Stimulated activated CD8-positive, alpha-beta memory T cell treated with anti-CD3 and anti-CD28 coated beads, Interleukin-2, amount 100 ng/mL, for 1 hour (primary cell): ENCODE measurements around the gene BRPF3.
"Not testable (repeated sequence)": the region's sequence is repeated elsewhere in the genome, so short reads cannot be mapped to it uniquely, and the experiment has no call there.

ENCODE experiments used
- DNase-seq, 2 donors: peaks; one replicate each; pipeline ENCODE4 v3.0.0-alpha.2; 2020; ENCODE audit warnings: low read depth in 2 of 2

The BRPF3 gene

DNA sequence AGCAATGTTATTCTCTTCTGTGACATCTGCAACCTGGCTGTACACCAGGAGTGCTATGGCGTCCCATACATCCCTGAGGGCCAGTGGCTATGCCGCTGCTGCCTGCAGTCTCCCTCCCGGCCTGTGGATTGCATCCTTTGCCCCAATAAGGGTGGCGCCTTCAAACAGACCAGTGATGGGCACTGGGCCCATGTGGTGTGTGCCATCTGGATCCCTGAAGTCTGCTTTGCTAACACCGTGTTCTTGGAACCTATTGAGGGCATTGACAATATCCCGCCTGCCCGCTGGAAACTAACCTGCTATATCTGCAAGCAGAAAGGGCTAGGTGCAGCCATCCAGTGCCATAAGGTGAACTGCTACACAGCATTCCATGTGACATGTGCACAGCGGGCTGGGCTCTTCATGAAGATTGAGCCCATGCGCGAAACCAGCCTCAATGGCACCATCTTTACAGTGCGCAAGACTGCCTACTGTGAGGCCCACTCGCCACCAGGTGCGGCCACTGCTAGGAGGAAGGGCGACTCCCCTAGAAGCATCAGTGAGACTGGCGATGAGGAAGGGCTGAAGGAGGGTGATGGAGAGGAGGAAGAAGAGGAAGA, 4.6 kb downstream of the BRPF3 start:
- DNase-seq: no peak

- DNase-seq: no peak
Observed at GRCh38 chr6:36201612-36202011, 5.1 kb downstream of the BRPF3 start.

- no peak for DNase-seq
Observed at GRCh38 chr6:36202101-36202500, 5.6 kb downstream of the BRPF3 start.

DNA sequence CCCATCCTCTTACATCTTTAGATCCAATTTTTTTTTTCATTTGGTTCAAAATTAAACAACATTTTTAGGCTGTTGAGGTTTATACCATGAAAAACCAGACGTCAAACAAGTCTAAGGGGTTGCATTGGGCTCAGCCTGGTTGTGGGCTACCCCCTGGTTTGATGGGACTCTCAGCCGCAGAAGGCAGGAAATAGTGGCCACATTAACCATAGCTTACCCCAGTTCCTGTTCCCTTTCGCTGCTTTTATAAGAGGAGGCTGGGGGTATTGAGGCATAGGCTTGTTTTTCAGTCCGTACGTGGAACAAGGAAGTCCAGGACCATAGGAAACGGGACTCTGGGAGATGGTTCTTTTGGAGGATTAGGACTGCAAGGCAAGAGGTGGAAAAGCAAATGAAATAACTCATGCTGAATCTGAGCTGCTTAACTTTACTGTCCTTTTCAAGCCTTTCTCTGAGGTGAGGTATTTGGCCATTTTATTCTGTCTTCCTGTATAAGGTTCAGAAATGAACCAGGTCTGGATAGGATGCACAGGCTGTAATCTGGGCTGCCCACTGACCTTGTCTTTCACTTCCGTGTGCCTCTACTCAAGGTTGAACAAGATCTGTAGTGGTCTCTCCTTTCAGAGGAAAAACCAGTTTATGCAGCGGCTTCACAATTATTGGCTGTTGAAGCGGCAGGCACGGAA, 7.7 kb downstream of the BRPF3 start:
- peak; percentile 24 to 37 for DNase-seq

DNA sequence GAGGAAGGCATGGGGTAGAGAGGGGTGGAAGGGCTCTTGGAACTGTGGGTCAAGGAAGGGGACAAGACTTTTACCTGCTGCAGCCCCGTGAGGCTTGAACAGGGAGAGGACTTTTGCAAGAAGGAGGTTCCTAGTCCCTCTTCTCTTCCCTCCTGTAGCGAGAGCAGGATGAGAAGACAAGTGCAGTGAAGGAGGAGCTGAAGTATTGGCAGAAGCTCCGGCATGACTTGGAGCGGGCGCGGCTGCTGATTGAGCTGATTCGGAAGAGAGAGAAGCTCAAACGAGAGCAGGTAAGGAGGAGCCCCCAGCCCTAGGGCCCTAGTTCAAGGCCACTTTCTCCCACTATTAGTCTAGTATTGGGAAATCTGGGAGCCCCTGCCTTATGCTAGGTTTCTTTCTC, 10.6 kb downstream of the BRPF3 start:
- no peak for DNase-seq

GRCh38 chr6:36209606-36210005, 13.1 kb downstream of the BRPF3 start:
- no peak for DNase-seq

DNA sequence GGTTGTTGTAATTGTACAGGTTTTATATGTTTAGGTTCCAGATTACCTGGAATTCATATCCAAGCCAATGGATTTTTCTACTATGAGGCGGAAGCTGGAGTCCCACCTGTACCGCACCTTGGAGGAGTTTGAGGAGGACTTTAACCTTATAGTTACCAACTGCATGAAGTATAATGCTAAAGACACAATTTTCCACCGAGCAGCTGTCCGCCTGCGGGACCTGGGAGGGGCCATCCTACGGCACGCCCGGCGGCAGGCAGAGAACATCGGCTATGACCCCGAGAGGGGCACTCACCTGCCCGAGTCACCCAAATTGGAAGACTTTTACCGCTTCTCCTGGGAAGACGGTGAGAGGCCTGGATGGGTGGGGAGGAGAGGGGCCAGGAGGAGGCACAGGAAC, 13.6 kb downstream of the BRPF3 start:
- no peak for DNase-seq

- DNase-seq: no peak
Observed at GRCh38 chr6:36210886-36211595, 14.5 kb downstream of the BRPF3 start.

- no peak for DNase-seq
Observed at GRCh38 chr6:36216559-36216958, 20.0 kb downstream of the BRPF3 start.

DNA sequence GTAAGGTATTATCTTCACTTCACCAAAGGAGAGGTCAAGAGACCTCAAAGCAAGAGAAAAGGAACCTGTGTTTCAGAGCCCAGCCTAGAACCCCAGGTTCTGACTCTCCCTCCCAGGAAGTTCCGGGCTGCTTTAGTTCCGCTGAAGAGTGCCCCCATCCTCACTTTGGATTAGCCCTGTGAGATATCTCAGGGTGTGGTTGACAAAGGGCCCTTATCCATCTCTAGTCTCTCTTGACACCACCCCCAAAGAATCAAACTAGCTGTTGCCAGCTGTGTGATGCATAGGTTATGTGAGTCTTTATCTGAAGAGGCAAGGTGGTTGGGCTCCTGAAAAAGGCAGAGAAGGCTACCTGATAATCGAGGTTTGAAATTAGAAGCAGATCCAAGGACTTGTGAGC, 20.6 kb downstream of the BRPF3 start:
- no peak for DNase-seq

GRCh38 chr6:36217946-36218345, 21.4 kb downstream of the BRPF3 start:
- DNase-seq: no peak

GRCh38 chr6:36218516-36218915, 22.0 kb downstream of the BRPF3 start:
- not testable (repeated sequence) for DNase-seq

DNA sequence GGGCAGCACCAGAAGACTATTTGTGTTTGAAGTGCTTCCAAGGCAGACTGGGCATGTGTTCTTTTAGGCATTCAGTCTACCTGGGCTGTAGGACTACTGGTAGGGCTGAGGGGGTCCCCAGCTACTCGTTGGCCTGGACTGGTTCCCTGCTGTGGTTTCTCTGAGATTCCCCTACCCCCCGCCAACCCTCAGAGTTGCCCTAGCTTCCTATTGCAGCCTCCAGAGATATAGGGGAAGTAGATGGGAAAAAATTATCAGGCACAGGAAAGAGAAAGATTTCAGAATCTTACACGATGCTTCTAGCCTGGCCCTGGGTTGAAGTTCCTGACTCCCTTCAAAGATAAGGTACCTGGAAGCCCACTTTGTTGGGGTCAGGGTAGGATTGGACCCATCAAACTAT, 22.5 kb downstream of the BRPF3 start:
- no peak for DNase-seq

DNA sequence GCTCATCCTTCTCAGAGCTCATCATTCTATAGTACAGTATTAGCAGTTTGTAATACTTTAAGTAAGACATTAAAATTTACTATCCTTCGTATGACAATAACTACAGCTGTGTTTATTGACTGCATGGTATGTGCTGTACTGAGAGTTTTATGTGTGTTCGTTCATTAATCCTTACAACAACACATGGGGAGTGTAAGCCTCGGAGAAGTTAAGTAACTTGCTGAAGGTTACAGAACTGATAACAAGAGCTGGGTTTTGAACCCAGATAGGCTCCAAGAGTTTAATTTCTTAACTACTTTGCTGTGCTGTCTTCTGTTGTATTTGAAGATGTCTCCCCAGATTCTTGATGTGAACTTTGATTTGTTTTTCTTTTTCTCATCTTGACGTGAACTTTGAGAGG, 23.7 kb downstream of the BRPF3 start:
- no peak for DNase-seq

GRCh38 chr6:36221674-36222073, 25.1 kb downstream of the BRPF3 start:
- DNase-seq: no peak

DNA sequence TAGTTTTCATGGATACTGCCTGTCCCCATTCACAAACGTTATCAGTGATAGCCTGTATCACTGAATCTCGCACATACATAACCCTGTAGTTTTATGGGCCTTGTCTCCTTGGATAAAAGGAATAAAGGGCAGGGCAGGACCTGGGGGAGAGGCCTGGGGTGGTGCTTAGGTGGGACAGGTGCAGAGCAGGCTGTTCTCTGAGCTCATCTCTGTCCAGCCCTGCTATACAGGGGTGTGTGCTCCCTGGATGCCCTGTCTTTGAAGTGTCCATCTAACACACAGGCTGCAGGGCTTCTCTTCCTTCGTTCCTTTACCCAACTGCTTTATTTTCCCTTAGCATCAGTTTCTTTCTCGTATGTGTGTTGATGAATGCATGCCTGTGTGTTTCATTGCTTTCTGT, 26.4 kb downstream of the BRPF3 start:
- no peak for DNase-seq

- DNase-seq: no peak
Observed at GRCh38 chr6:36223706-36224105, 27.2 kb downstream of the BRPF3 start.

DNA sequence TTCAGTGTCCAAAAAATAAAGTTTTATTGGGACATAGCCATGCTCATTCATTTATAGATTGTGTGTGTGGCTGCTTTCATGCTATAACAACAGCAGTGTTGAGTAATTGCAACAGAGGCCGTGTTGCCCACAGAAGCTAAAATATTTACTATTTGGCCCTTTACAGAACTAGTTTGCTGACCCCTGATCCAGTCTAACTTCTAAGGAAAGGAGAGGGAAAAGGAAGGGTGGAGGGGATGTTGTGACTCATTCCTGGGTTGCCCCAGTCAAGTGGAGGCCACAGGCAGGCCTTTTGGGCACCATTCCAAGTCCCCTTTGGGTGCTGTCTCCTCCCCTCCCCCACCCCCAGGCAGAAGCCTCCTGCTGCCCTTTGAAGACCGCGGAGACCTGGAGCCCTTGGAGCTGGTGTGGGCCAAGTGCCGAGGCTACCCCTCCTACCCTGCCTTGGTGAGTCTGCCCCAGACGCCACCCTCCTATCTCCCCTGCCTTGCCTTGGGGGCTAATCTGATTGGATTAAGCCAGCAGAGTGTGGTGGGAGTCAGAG, 28.4 kb downstream of the BRPF3 start:
- DNase-seq: no peak

GRCh38 chr6:36226438-36227047, 30.0 kb downstream of the BRPF3 start:
- no peak for DNase-seq

GRCh38 chr6:36227379-36228228, 31.1 kb downstream of the BRPF3 start:
- no peak for DNase-seq

DNA sequence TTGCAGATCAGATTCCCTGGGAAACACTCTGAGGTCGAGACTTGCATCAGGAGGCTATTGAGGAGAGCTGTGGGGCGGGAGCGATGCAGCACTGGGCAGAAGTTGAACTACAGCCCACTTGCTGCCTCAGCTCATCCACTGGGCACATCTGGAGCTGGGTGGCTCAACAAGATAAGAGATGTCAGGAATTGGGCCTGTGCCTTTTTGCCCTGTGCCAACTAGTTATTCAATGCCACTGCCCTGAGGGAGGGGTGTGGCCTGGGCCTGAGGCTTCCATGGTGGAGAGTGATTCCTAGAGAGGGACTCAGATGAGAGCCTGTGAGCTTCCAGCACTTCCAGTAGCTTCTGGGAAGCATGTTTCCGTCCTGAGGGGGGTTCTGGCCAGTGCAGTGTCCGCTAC, 32.7 kb downstream of the BRPF3 start:
- DNase-seq: no peak

GRCh38 chr6:36230371-36230770, 33.8 kb downstream of the BRPF3 start:
- no peak for DNase-seq
